Nephron (organoid): ENCODE results near the gene ANGEL1.
A peak's percentile ranks its signal among the peaks of the same experiment; 100 is the strongest.

Experiments
- H3K27ac Mint-ChIP-seq, 3 experiments: 2 replicates each; pipeline ENCODE4 v1.8.0; 2020; ENCODE audit warnings: mixed read lengths in 3 of 3, mild to moderate bottlenecking in 2 of 3, moderate library complexity in 1 of 3
- H3K27me3 Mint-ChIP-seq: 2 replicates; pipeline ENCODE4 v1.8.0; 2021; ENCODE audit warnings: low read depth, mild to moderate bottlenecking, moderate library complexity, mixed read lengths
- H3K36me3 Mint-ChIP-seq: 2 replicates; pipeline ENCODE4 v1.8.0; 2020; ENCODE audit warnings: low read depth, mixed read lengths
- H3K4me1 Mint-ChIP-seq: 2 replicates; pipeline ENCODE4 v1.8.0; 2020; ENCODE audit warnings: mixed read lengths
- H3K4me3 Mint-ChIP-seq, 3 experiments: 2 replicates each; pipeline ENCODE4 v1.8.0; 2020; ENCODE audit warnings: mild to moderate bottlenecking in 3 of 3, mixed read lengths in 3 of 3, moderate library complexity in 2 of 3
- H3K9me3 Mint-ChIP-seq: 2 replicates; pipeline ENCODE4 v1.8.0; 2020; ENCODE audit warnings: mixed read lengths
- TF ChIP-seq, protein P1 (sequence below), 3 experiments: fragments of 200-600 bp; sonication (generic); IDR thresholded peaks; one replicate each; pipeline ENCODE4 v1.5.0; 2021; ENCODE audit warnings: antibody characterized with exemption in 3 of 3; ENCODE audit not compliant: unreplicated experiment in 3 of 3

The ANGEL1 gene

DNA sequence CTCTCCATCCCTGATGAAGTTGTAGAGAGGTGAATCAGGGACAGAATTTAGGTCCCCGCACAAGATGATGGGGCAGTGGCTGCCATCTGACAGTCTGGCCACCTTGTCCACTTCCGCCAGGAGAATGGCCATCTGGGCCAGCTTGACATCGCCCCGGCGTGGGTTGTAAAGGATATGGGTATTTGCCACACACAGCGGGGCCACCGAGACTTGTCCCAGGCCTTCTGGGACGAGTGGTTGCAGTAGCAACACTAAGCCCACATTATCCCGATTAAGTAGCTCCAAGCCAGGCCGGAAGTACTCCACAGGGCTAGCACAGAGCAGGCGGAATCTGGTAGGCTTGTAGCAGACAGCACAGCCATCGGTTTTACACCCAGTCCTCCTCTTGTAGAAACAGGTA, 6.2 kb downstream of the ANGEL1 start:
- no peak overlapping the region for H3K4me3 Mint-ChIP-seq
- TF ChIP-seq, protein P1, sequence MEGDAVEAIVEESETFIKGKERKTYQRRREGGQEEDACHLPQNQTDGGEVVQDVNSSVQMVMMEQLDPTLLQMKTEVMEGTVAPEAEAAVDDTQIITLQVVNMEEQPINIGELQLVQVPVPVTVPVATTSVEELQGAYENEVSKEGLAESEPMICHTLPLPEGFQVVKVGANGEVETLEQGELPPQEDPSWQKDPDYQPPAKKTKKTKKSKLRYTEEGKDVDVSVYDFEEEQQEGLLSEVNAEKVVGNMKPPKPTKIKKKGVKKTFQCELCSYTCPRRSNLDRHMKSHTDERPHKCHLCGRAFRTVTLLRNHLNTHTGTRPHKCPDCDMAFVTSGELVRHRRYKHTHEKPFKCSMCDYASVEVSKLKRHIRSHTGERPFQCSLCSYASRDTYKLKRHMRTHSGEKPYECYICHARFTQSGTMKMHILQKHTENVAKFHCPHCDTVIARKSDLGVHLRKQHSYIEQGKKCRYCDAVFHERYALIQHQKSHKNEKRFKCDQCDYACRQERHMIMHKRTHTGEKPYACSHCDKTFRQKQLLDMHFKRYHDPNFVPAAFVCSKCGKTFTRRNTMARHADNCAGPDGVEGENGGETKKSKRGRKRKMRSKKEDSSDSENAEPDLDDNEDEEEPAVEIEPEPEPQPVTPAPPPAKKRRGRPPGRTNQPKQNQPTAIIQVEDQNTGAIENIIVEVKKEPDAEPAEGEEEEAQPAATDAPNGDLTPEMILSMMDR (IDR thresholded peaks at IDR 0.05; ENCODE audit: unreplicated experiment in 3 of 3), result no peak
- peaks cover 21% of the 10 kb centered on the region for H3K4me1 Mint-ChIP-seq
- H3K9me3 Mint-ChIP-seq, result no peaks in the 10 kb centered on the region
- no peak overlapping the region for H3K27ac Mint-ChIP-seq
- peaks cover 71% of the 10 kb centered on the region for H3K36me3 Mint-ChIP-seq
- H3K27me3 Mint-ChIP-seq, result no peaks in the 10 kb centered on the region

DNA sequence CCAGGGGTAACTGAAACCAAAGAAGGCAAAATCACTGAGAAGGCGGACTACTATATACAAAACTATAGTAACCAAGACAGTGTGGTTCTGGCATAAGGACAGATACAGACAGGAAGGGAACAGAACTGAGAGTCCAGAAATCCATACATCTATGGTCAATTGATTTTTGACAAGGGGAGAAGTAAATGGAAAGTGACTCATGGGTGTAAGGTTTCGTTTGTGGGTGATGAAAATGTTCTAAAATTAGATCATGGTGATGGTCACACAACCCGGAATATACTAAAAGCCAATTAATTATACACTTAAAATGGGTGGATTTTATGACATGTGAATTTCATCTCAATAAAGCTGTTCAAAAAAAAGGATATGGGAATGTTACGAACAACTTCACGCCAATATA, 18.7 kb downstream of the ANGEL1 start:
- peaks cover 86% of the 10 kb centered on the region for H3K36me3 Mint-ChIP-seq
- TF ChIP-seq, protein P1 (IDR thresholded peaks at IDR 0.05; ENCODE audit: unreplicated experiment in 3 of 3), result no peak
- no peak overlapping the region for H3K27ac Mint-ChIP-seq
- no peaks in the 10 kb centered on the region for H3K4me1 Mint-ChIP-seq
- no peaks in the 10 kb centered on the region for H3K27me3 Mint-ChIP-seq
- H3K9me3 Mint-ChIP-seq, result peaks cover 10% of the 10 kb centered on the region
- H3K4me3 Mint-ChIP-seq, result no peak overlapping the region

DNA sequence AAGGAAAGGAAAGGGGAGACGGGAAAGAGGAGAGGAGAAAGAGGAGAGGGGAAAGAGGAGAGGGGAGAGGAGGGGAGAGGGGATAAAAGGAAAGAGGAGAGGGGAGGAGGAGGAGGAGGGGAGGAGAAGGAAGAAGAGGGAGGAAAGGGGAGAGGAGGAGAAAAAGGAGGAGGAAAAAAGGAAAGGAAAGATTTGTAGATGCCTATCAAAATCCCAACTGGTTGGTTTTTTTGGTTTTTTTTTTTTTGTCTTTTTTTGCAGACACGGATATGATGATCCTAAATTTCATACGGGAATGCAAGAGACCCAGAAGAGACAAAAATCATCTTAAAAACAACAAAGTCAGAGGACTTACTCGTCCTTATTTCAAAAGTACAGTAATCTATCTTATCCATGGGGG, 19.4 kb downstream of the ANGEL1 start:
- TF ChIP-seq, protein P1 (IDR thresholded peaks at IDR 0.05; ENCODE audit: unreplicated experiment in 3 of 3), result no peak
- Mint-ChIP-seq H3K4me1 (no peaks in the 10 kb centered on the region), H3K27me3 (no peaks in the 10 kb centered on the region), H3K4me3 (no peak overlapping the region), H3K9me3 (peaks cover 10% of the 10 kb centered on the region), H3K27ac (no peak overlapping the region), H3K36me3 (peaks cover 89% of the 10 kb centered on the region)

DNA sequence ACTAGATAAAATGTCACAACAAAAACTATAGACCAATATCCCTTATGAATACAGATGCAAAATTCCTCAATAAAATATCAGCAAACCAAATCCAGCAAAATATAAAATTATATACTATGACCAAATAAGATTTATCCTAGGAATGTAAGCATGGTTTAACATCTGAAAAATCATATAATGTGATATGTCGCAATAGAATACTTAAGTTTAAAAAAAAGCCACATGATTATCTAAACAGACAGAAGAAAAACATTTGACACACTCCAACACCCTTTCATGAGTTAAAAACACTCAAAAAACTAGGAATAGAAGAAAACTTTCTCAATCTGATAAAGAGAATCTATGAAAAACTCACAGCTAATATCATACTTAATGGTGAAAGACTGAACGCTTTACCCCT, 20.3 kb downstream of the ANGEL1 start:
- Mint-ChIP-seq H3K9me3 (peaks cover 10% of the 10 kb centered on the region), H3K27ac (no peak overlapping the region), H3K27me3 (no peaks in the 10 kb centered on the region), H3K36me3 (peaks cover 87% of the 10 kb centered on the region), H3K4me3 (no peak overlapping the region), H3K4me1 (no peaks in the 10 kb centered on the region)
- TF ChIP-seq, protein P1 (IDR thresholded peaks at IDR 0.05; ENCODE audit: unreplicated experiment in 3 of 3), result no peak

DNA sequence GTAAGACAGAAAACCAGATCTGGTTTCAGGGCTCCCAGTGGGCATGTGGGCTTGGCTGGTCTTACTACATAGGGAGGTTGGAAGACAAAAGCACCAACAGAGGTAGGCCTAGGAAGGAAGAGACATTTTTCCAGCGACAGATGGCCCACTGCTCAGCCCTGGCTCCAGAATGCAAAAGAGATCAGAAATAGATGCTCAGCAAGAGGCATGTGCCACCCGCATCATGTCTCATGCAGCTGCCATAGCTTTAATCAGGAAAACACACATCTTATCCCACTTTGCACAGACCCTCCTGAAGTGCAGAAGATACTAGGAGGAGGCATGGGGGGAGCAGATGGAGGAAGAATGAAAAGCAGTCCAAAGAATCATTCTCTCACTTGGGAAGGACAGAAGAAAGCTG, 26.1 kb downstream of the ANGEL1 start:
- Mint-ChIP-seq H3K27ac (peak overlapping the region in 1 of 3 experiments; percentile 36), H3K4me3 (no peak overlapping the region), H3K9me3 (peaks cover under 1% of the 10 kb centered on the region), H3K4me1 (peaks cover 28% of the 10 kb centered on the region), H3K27me3 (no peaks in the 10 kb centered on the region), H3K36me3 (peaks cover 58% of the 10 kb centered on the region)
- TF ChIP-seq, protein P1 (IDR thresholded peaks at IDR 0.05; ENCODE audit: unreplicated experiment in 3 of 3), result no peak

DNA sequence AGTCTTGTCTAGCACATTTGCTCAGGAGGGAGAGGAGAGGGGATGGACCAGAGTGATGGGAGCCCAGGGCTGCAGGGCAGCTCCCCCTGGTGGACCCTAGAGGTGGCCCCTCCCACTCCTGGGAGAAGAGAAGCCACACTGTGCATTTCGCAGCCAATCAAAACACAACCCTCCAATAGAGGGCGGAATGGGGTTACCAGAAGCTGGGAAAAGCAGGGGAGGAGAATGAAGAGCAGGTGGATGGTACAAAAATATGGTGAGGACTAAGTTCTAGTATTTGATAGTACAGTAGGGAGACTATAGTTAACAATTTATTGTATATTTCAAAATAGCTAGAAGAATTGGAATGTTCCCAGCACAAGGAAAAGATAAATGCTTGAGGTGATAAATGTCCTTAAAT, 27.8 kb downstream of the ANGEL1 start:
- TF ChIP-seq, protein P1 (IDR thresholded peaks at IDR 0.05; ENCODE audit: unreplicated experiment in 3 of 3), result peak; percentile 73 to 88 (median 81)
- Mint-ChIP-seq H3K27me3 (no peaks in the 10 kb centered on the region), H3K36me3 (peaks cover 51% of the 10 kb centered on the region), H3K9me3 (no peaks in the 10 kb centered on the region), H3K4me3 (no peak overlapping the region), H3K27ac (peak overlapping the region; percentile 0 to 85 (median 1)), H3K4me1 (peaks cover 39% of the 10 kb centered on the region)
